K562 (cell line): ENCODE measurements around the gene TM9SF3. TPM values are rescaled to one million over a fixed set of nuclear protein-coding genes. Genes with fewer than 3 reads are reported as not detected.

Source experiments
- ATAC-seq: fragments of 200-7000 bp; cut with Tn5 transposase; 3 replicates; pipeline ENCODE4 v1.9.1; 2020; ENCODE audit warnings: moderate library complexity
- BruUV-seq: library from RNA; stranded (reverse); fragments of 400-500 nt; replicated peaks from 2 replicates; lab custom pipeline; 2021; lab: Mats Ljungman, UMichigan
- CTCF ChIA-PET: fragments of 300-600 bp; formaldehyde crosslinking; extraction: SDS; loops from one replicate; lab custom pipeline; 2021; ENCODE audit warnings: low intra/inter-chr PET ratio; lab: Yijun Ruan, JAX
- POLR2A ChIA-PET: fragments of 300-600, 350-650 bp; sonication (Branson Sonifier 250); formaldehyde crosslinking; extraction: SDS; loops from one replicate; lab custom pipeline; 2021; ENCODE audit warnings: antibody characterized with exemption, inconsistent platforms; lab: Yijun Ruan, JAX
- DNase-seq, 4 experiments: peaks; one replicate each; pipeline versions ENCODE4 v3.0.0 to v3.0.0-alpha.2; 2011 to 2018; ENCODE audit warnings: low spot score in 3 of 4, mixed read lengths in 3 of 4; ENCODE audit errors: extremely low read depth in 1 of 4
- FAIRE-seq: peaks from 2 replicates; lab custom pipeline; 2011; peaks lifted over from hg19 to GRCh38; lab: Jason Lieb, UNC
- H2AFZ ChIP-seq: 2 replicates; pipeline ENCODE4 v1.6.0; 2011; ENCODE audit warnings: low read depth, low read length, control low read depth, inconsistent platforms
- H3K27ac ChIP-seq: fragments of 200-600 bp; 3 replicates; pipeline ENCODE4 v1.8.0; 2011; ENCODE audit warnings: low read depth, mild to moderate bottlenecking, control low read depth, inconsistent platforms, low read length, moderate library complexity, mixed read lengths; ENCODE audit errors: extremely low read depth
- H3K27me3 ChIP-seq, 2 experiments: fragments of 300-600 bp in 1 of 2; 2 replicates in 1 of 2; 3 replicates in 1 of 2; pipeline versions ENCODE4 v1.6.0 to v1.8.0; 2011; ENCODE audit warnings: inconsistent platforms in 2 of 2, low read length in 2 of 2, mild to moderate bottlenecking in 1 of 2, mixed read lengths in 1 of 2, moderate library complexity in 1 of 2; ENCODE audit not compliant: control insufficient read depth in 2 of 2, insufficient read depth in 2 of 2
- H3K36me3 ChIP-seq: fragments of 300-600 bp; 3 replicates; pipeline ENCODE4 v1.8.0; 2011; ENCODE audit warnings: mild to moderate bottlenecking, low read length, inconsistent platforms; ENCODE audit not compliant: control insufficient read depth, insufficient read depth
- H3K4me1 ChIP-seq, 2 experiments: fragments of 200-600 bp in 1 of 2; replicated peaks in 1 of 2; 2 replicates in 1 of 2; 3 replicates in 1 of 2; pipeline versions ENCODE4 v1.5.1 to v1.8.0; 2011; ENCODE audit warnings: inconsistent platforms in 2 of 2, low read length in 2 of 2, mild to moderate bottlenecking in 1 of 2, mixed read lengths in 1 of 2, moderate library complexity in 1 of 2; ENCODE audit not compliant: control insufficient read depth in 2 of 2, insufficient read depth in 2 of 2
- H3K4me2 ChIP-seq: 2 replicates; pipeline ENCODE4 v1.6.1; 2011; ENCODE audit warnings: low read length, control low read depth, inconsistent platforms, mixed read lengths; ENCODE audit not compliant: insufficient read depth
- H3K4me3 ChIP-seq: fragments of 200-600 bp; sonication (generic), shearing (Covaris generic); 2 replicates; pipeline ENCODE4 v1.5.1; 2016; ENCODE audit warnings: control low read depth, inconsistent platforms
- H3K79me2 ChIP-seq: fragments of 200-600 bp; 3 replicates; pipeline ENCODE4 v1.8.0; 2011; ENCODE audit warnings: low read length, inconsistent platforms; ENCODE audit not compliant: control insufficient read depth, insufficient read depth
- H3K9ac ChIP-seq, 2 experiments: 2 replicates each; pipeline versions ENCODE4 v1.6.0 to v1.6.1; 2011; ENCODE audit warnings: low read depth in 2 of 2, low read length in 2 of 2, control low read depth in 1 of 2, inconsistent platforms in 1 of 2, mild to moderate bottlenecking in 1 of 2, mixed read lengths in 1 of 2; ENCODE audit not compliant: insufficient read depth in 1 of 2
- H3K9me1 ChIP-seq: one replicate; pipeline ENCODE4 v1.6.0; 2011; ENCODE audit warnings: inconsistent platforms, mild to moderate bottlenecking, low read length, moderate library complexity; ENCODE audit not compliant: control insufficient read depth, insufficient read depth
- H3K9me3 ChIP-seq: replicated peaks from 2 replicates; pipeline ENCODE4 v1.5.1; 2011; ENCODE audit warnings: low read depth, low read length, inconsistent platforms; ENCODE audit not compliant: control insufficient read depth, insufficient read depth
- H4K20me1 ChIP-seq: replicated peaks from 2 replicates; pipeline ENCODE4 v1.6.1; 2011; ENCODE audit warnings: low read length, inconsistent platforms, mixed read lengths; ENCODE audit not compliant: control insufficient read depth, insufficient read depth
- GABPA ChIP-seq: fragments of 200-800 bp; sonication (Bioruptor generic); conservative IDR thresholded peaks from 2 replicates; pipeline ENCODE4 v1.6.1; 2016; ENCODE audit warnings: low read depth, missing genetic modification characterization, missing compliant biosample characterization
- GATA2 ChIP-seq: sonication (generic); formaldehyde crosslinking; IDR thresholded peaks from 2 replicates; pipeline ENCODE4 v1.4.0; 2020; ENCODE audit warnings: mild to moderate bottlenecking, missing genetic modification reagents
- HMBOX1 ChIP-seq: sonication (generic); IDR thresholded peaks from 2 replicates; pipeline ENCODE4 v1.6.1; 2016
- HMG20B ChIP-seq: fragments of 250-450 bp; sonication (Bioruptor Pico); IDR thresholded peaks from 2 replicates; pipeline ENCODE4 v1.5.0; 2021; ENCODE audit warnings: mild to moderate bottlenecking
- MAZ ChIP-seq, 2 experiments: fragments of 450-650 bp in 1 of 2; sonication (generic) in 1 of 2; formaldehyde crosslinking; IDR thresholded peaks in 1 of 2; conservative IDR thresholded peaks in 1 of 2; 2 replicates each; pipeline versions ENCODE4 v1.4.0 to v1.5.0; 2020; ENCODE audit warnings: mild to moderate bottlenecking in 1 of 2, missing genetic modification reagents in 1 of 2
- MYNN ChIP-seq, 2 experiments: sonication (generic); formaldehyde crosslinking in 1 of 2; IDR thresholded peaks; 2 replicates each; pipeline versions ENCODE4 v1.5.0 to v1.6.1; 2016 to 2020; ENCODE audit warnings: antibody characterized with exemption in 1 of 2, missing genetic modification reagents in 1 of 2
- NCOA6 ChIP-seq: fragments of 450-650 bp; IDR thresholded peaks from 2 replicates; pipeline ENCODE4 v1.6.1; 2017; ENCODE audit warnings: mild to moderate bottlenecking
- NELFE ChIP-seq: IDR thresholded peaks from 2 replicates; pipeline ENCODE4 v1.6.1; 2011; ENCODE audit warnings: mild to moderate bottlenecking; ENCODE audit not compliant: insufficient read depth, insufficient read length
- NEUROD1 ChIP-seq: fragments of 150-350 bp; IDR thresholded peaks from 2 replicates; pipeline ENCODE4 v1.6.1; 2014; ENCODE audit warnings: borderline replicate concordance, low read length, low read depth; ENCODE audit not compliant: partially characterized antibody
- NFRKB ChIP-seq: fragments of 450-650 bp; IDR thresholded peaks from 2 replicates; pipeline ENCODE4 v1.6.1; 2016; ENCODE audit warnings: low read depth
- PHB ChIP-seq: fragments of 250-450 bp; sonication (Bioruptor Pico); IDR thresholded peaks from 2 replicates; pipeline ENCODE4 v1.5.0; 2021
- RB1 ChIP-seq: fragments of 450-650 bp; IDR thresholded peaks from 2 replicates; pipeline ENCODE4 v1.6.1; 2017; ENCODE audit warnings: low read depth, mild to moderate bottlenecking
- SMAD1 ChIP-seq: fragments of 150-350 bp; IDR thresholded peaks from 2 replicates; pipeline ENCODE4 v1.6.1; 2014; ENCODE audit warnings: low read length, low read depth; ENCODE audit not compliant: partially characterized antibody
- TEAD1 ChIP-seq, 2 experiments: fragments of 450-650 bp in 1 of 2; sonication (generic) in 1 of 2; formaldehyde crosslinking; IDR thresholded peaks; 2 replicates each; pipeline versions ENCODE4 v1.4.0 to v1.8.0; 2020 to 2022; ENCODE audit warnings: mild to moderate bottlenecking in 2 of 2, missing genetic modification reagents in 1 of 2
- TRIM28 ChIP-seq: fragments of 450-650 bp; IDR thresholded peaks from 2 replicates; pipeline ENCODE4 v1.6.1; 2017
- ZEB2 ChIP-seq: fragments of 450-650 bp; IDR thresholded peaks from 2 replicates; pipeline ENCODE4 v1.6.1; 2016
- ZNF586 ChIP-seq: fragments of 450-650 bp; formaldehyde crosslinking; conservative IDR thresholded peaks from 2 replicates; pipeline ENCODE4 v1.4.0; 2020; ENCODE audit warnings: mild to moderate bottlenecking, moderate library complexity
- ZNF639 ChIP-seq, 2 experiments: fragments of 200-800 bp in 1 of 2; sonication (Bioruptor generic) in 1 of 2; sonication (generic) in 1 of 2; formaldehyde crosslinking in 1 of 2; IDR thresholded peaks in 1 of 2; conservative IDR thresholded peaks in 1 of 2; 2 replicates each; pipeline versions ENCODE4 v1.5.0 to v1.6.1; 2016 to 2020; ENCODE audit warnings: missing compliant biosample characterization in 1 of 2, missing genetic modification characterization in 1 of 2, missing genetic modification reagents in 1 of 2
- ZSCAN29 ChIP-seq: fragments of 450-650 bp; IDR thresholded peaks from 2 replicates; pipeline ENCODE4 v1.6.1; 2017
- WGBS: fragments of 100-300 bp; shearing (Covaris generic); methylation state at CpG from one replicate; pipeline ENCODE4 v1.1.6; 2016; ENCODE audit warnings: low coverage, mixed read lengths; ENCODE audit not compliant: insufficient coverage; ENCODE audit errors: missing lambda C conversion rate; 5-methylcytosine and 5-hydroxymethylcytosine counted together
- in situ Hi-C: fragments of 300-500 bp; cut with MboI; formaldehyde crosslinking; loops from 4 replicates; pipeline ENCODE4 v1.15.0; 2018; ENCODE audit warnings: inconsistent platforms, mixed read lengths
- intact Hi-C: fragments of 100-400 bp; cut with micrococcal nuclease; formaldehyde crosslinking; loops from 2 replicates; pipeline ENCODE4 v1.14.2; 2022
- polyA plus RNA-seq, 8 experiments: library from polyadenylated mRNA; depleted of rRNA in 4 of 8; stranded (reverse) in 5 of 8; unstranded in 3 of 8; fragments of >200 nt; fragmentation: Nextera tagmentation in 2 of 8; fragmentation: Illumina TruSeq in 1 of 8; extraction: Ambion mirVana in 2 of 8; extraction: Trizol in 1 of 8; gene quantifications; 2 replicates each; pipeline versions ENCODE4 v1.2.1 to v1.2.3, GENCODE V29; 2011 to 2014; ENCODE audit warnings: inconsistent platforms in 1 of 8, missing spikeins in 1 of 8
- total RNA-seq, 7 experiments: library from RNA; depleted of rRNA in 6 of 7; stranded (reverse); fragments of >200 nt in 6 of 7; fragmentation: Illumina TruSeq in 2 of 7; extraction: Trizol in 2 of 7; gene quantifications; 2 replicates each; pipeline versions ENCODE4 v1.2.1 to v1.2.3, GENCODE V29; 2011 to 2021; ENCODE audit warnings: low replicate concordance in 1 of 7
- TF ChIP-seq, protein P1 (sequence below): sonication (generic); formaldehyde crosslinking; IDR thresholded peaks from 2 replicates; pipeline ENCODE4 v1.8.0; 2022; ENCODE audit warnings: mild to moderate bottlenecking, missing genetic modification reagents

TM9SF3 gene
- total and polyA plus RNA-seq, 9 of the 15 experiments (the other 6 are each of a cell fraction or from before 2014, with no cell fraction given): 16.1 to 63.1 (median 34.9) TPM

DNA sequence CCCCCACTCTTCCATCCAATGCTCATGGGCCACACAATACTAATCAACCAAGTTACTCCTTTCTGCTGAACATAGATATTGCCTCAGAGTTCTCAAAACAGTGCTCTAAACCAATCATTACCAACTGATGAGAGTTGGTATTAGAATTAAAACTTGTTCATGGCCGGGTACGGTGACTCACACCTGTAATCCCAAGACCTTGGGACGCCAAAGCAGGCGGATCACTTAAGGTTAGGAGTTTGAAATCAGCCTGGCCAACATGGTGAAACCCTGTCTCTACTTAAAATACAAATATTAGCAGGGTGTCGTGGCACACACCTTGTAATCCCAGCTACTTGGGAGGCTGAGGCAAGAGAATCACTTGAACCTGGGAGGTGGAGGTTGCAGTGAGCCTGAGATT is 8.2 kb downstream of the TM9SF3 start:
- no peaks in the 10 kb centered on the region for H3K27me3 ChIP-seq
- WGBS: 76% methylated on average over 5 of the region's 5 CpGs
- TF ChIP-seq GATA2 (CRISPR knock-in tag) (no peak), ZSCAN29 (no peak), SMAD1 (no peak), ZNF639 (CRISPR knock-in tag; conservative IDR thresholded peaks at IDR 0.05 in 1 of 2, IDR thresholded peaks at IDR 0.05 in 1 of 2) (no peak), MYNN (IDR thresholded peaks at IDR 0.05) (no peak), MYNN (CRISPR knock-in tag; IDR thresholded peaks at IDR 0.05) (no peak), NEUROD1 (no peak), HMBOX1 (no peak), MAZ (CRISPR knock-in tag; conservative IDR thresholded peaks at IDR 0.05 in 1 of 2, IDR thresholded peaks at IDR 0.05 in 1 of 2) (no peak), NELFE (no peak), GABPA (tag) (no peak), RB1 (no peak), TRIM28 (no peak), NFRKB (no peak), PHB (CRISPR knock-in tag) (no peak), HMG20B (CRISPR knock-in tag) (no peak), ZNF586 (CRISPR knock-in tag) (no peak), ZEB2 (no peak), TEAD1 (CRISPR knock-in tag; IDR thresholded peaks at IDR 0.05) (no peak), NCOA6 (no peak)
- TF ChIP-seq, protein P1, sequence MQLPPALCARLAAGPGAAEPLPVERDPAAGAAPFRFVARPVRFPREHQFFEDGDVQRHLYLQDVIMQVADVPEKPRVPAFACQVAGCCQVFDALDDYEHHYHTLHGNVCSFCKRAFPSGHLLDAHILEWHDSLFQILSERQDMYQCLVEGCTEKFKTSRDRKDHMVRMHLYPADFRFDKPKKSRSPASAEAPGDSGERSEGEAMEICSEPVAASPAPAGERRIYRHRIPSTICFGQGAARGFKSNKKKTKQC: no peak
- POLR2A ChIA-PET: no interaction called here
- in situ Hi-C loops: no loop called here
- FAIRE-seq (no peak), DNase-seq (no peak), ATAC-seq (no peak)
- peaks cover 33% of the 10 kb centered on the region for H3K36me3 ChIP-seq
- no peak overlapping the region for H3K4me2 ChIP-seq
- H3K4me3 ChIP-seq: no peak overlapping the region
- no peaks in the 10 kb centered on the region for H3K9me3 ChIP-seq
- no peak overlapping the region for H3K27ac ChIP-seq
- intact Hi-C loops: no loop called here
- peaks cover 97% of the 10 kb centered on the region for H3K79me2 ChIP-seq
- no peak overlapping the region for H2AFZ ChIP-seq
- H3K9me1 ChIP-seq: peaks cover 4% of the 10 kb centered on the region
- H3K9ac ChIP-seq: no peak overlapping the region
- peaks cover 0 to 5% of the 10 kb centered on the region in 2 experiments; a peak in 3 of 5 replicates for H3K4me1 ChIP-seq
- BruUV-seq: no TSS peak
- 0 out of 2 replicates have a peak, but pooled peaks cover 7% of the 10 kb centered on the region for H4K20me1 ChIP-seq
- CTCF ChIA-PET: no interaction called here
